ENCODE measurements around the gene SUMF2. TPM values are rescaled to one million over a fixed set of nuclear protein-coding genes. Genes with fewer than 3 reads are reported as not detected.
"Not testable (repeated sequence)": the region's sequence is repeated elsewhere in the genome, so short reads cannot be mapped to it uniquely, and the experiment has no call there.

The SUMF2 gene
- 96.9 TPM for total RNA-seq

DNA sequence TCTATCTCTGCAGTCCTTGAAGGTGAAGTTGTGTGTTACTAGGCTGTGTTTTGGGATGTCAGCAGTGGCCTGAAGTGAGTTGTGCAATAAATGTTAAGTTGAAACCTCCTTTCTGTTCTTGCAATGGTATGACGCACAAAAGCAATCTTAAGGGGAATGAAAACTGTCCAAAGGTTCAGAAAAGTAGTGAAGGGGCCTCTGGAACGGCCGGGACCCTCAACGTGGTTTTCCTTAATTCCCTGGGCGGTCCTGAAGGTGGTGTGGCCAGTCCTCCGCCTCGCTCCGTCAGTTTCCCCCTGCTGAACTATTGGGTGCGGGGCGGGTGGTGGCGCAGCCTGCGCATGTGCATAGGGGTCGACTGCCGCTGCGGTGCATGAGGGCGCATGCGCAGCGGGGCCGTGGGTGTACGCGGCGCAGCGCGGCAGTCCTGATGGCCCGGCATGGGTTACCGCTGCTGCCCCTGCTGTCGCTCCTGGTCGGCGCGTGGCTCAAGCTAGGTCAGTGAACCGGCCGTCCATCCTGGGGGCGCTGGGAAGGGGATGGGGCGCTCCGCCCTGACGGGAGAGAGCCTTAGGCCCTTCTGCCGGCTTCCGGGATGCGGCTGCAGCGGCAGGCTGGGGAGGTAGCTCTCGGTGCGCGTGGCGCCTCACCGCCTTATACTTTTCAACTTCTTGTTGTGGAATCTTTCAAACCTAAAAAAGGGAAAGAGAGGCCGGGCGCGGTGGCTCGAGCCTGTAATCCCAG, at the start of gene SUMF2:
Gene SUMF2 (plus strand): TSS at position 405 of the 744 bp plus-strand sequence. CDS start 26 bp downstream, at position 431.
- DNase-seq, result peak; percentile 79

DNA sequence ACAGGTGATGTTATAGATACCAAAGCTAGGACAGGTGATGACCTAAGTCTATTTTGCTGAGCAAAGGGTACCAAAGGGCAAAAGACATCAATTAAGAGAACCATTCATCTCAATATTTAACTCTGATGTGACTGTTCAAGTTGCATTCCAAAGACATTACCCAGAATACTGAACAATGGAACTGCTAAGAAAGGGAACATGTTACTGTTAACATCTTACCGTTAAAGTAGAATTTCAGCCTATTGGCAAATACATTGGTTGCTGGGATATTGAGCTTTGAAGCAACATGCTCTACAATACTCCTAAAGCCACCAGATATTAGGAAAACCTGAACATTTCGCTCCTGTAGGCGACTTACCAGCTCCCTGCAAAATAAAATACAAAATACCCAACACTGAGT, 47.1 kb upstream of the SUMF2 start:
- not testable (repeated sequence) for DNase-seq

DNA sequence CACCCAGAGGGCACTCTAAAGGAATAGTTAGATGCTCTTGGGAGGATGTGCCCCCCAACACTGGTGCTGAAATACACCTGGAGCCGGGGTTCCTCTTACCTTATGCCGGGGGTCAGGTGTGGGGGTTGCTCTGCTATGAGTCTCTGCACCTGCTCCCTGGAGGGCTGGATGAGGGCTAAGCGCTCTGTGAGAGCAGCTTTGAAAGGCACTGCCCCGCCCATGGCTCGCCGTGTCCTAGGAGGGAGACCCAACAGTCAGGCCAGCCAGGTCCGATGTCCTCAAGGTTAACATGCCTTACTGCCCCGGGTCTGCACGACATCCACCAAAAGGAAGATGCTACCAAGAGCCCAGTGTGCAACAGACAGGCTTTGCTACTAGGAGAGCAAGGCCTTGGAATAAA, 44.6 kb upstream of the SUMF2 start:
- DNase-seq, result no peak

- no peak for DNase-seq
Observed at GRCh38 chr7:56023500-56023899, 40.6 kb upstream of the SUMF2 start.

- DNase-seq, result no peak
Observed at GRCh38 chr7:56026538-56026937, 37.5 kb upstream of the SUMF2 start.

DNA sequence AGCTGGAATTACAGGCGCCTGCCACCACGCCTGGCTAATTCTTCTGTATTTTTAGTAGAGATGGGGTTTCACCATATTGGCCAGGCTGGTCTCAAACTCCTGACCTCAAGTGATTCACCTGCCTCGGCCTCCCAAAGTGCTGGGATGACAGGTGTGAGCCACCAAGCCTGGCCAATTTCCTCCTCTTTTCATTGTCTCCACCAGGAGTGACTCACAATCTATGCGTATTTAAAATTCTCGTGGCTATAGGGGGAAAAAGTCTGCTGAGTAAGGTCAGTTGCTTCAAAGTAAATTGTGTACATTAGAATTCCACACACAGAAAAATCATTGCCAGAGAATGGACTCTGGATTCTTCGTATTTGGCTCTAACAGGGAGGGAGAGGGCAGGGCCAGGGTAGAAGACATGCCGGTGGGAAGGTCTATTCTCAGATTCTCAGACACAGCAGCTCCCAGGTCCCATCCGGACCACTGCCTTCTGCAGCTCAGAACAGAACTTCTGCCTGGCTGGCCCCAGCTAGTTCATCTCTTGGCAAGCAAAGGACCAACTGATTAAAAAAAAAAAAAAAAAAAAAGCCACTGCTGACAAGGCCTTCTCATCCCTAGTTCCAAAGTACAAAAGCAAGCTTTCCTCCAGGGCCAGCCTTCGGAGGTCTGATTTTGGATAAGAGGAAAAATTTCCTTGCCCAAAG, 35.0 kb upstream of the SUMF2 start:
- no peak for DNase-seq

- no peak for DNase-seq
Observed at GRCh38 chr7:56030340-56030739, 33.7 kb upstream of the SUMF2 start.

DNA sequence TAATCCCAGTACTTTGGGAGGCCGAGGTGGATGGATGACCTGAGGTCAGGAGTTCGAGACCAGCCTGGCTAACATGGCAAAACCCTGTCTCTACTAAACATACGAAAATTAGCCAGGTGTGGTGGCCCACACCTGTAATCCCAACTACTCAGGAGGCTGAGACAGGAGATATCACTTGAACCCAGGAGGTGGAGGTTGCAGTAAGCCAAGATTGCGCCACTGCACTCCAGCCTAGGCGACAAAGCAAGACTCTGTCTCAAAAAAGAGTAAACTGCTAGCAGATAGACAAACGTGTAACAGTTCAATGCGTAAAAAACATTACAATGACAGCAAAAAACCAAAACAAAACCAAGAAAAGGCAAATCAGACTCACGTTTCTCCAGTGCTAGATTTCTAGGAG, 32.5 kb upstream of the SUMF2 start:
- not testable (repeated sequence) for DNase-seq

GRCh38 chr7:56032578-56032977, 31.5 kb upstream of the SUMF2 start:
- not testable (repeated sequence) for DNase-seq

DNA sequence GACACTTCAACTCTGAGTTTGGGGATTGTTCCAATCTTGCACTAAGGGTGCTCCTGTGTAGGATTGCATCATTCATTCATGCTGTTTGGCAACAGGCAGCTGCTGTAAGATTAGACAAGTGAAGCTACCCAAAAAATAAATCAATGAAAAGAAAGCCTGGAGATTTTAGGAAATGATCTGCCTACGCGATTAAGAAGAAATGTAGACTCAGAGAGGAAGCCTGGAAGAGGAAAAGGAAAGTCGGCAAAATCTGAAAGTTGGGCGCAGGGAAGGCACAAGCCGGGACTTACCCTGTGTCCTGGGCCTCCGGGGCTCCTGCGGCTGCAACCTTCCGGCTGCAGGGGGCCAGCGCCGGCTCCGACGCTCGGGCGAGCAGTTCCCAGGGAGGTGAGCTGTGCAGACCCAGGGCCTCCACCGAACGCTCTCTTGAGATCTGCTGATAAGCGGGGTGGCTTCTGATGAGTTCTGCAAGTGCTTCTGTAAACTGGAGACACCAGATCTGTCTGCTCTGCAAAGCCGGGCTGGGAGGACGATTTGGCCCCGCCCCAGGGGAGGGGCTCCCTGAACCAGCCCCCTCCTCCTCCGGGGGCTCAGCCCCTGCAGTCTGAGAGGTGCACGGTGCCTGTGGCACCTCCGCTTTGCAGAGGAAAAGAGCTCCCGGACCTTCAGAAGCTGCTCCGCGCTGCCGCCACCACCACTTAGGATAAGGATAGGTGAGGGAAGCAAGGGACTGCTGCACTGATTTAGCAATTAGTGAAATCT, 30.2 kb upstream of the SUMF2 start:
- DNase-seq, result no peak

GRCh38 chr7:56040730-56041129, 23.4 kb upstream of the SUMF2 start:
- no peak for DNase-seq

- DNase-seq, result not testable (repeated sequence)
Observed at GRCh38 chr7:56045758-56046157, 18.3 kb upstream of the SUMF2 start.

GRCh38 chr7:56046721-56047445, 17.2 kb upstream of the SUMF2 start:
- DNase-seq, result no peak

DNA sequence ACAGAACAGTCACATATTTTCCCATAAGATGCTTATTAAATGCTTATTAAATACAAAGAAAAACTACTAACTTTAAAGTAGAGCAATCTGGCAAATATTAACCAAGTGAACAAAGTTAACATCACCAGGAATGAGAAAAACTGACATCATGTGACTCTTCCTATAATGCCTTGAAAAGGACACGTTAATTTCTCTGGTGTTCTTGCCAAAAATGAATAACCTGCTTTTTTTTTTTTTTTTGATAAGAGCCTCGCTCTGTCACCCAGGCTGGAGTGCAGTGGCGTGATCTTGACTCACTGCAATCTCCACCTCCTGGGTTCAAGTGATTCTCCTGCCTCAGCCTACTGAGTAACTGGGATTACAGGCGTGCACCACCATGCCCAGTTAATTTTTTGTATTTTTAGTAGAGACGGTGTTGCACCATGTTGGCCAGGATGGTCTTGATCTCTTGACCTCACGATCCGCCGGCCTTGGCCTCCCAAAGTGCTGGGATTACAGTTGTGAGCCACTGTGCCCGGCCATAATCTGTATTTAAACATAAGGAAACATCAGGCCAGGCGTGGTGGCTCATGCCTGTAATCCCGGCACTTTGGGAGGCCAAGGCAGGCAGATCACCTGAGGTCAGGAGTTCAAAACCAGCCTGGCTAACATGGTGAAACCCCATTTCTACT, 16.5 kb upstream of the SUMF2 start:
- DNase-seq, result not testable (repeated sequence)

DNA sequence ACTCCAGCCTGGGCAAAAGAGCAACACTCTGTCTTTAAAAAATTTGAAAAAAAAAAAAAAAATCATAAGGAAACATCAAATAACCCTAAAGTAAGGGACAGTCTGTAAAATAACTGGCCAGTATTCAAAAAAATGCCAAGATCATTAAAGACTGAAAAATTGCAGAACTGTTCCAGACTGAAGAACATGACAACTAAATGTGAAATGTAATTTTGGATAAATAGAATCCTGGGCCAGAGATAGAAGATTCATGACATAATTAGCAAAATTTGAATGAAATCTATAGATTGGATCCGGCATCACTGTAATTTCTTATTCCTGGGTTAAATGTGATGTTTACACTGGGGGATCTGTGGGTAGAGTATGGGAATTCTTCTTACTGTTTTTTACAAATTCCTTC, 15.8 kb upstream of the SUMF2 start:
- no peak for DNase-seq

GRCh38 chr7:56048763-56049162, 15.3 kb upstream of the SUMF2 start:
- not testable (repeated sequence) for DNase-seq

GRCh38 chr7:56051053-56051338, 13.1 kb upstream of the SUMF2 start:
- no peak for DNase-seq

- DNase-seq, result peak; percentile 98
Observed at GRCh38 chr7:56051339-56052191, 12.5 kb upstream of the SUMF2 start, which contains the start of the genes CCT6A and PSPH. Gene CCT6A (plus strand): TSS chr7:56051765. CDS start chr7:56051849, 84 bp downstream. Gene PSPH (minus strand): TSS chr7:56051444. CDS start chr7:56021212, 30,232 bp downstream.

DNA sequence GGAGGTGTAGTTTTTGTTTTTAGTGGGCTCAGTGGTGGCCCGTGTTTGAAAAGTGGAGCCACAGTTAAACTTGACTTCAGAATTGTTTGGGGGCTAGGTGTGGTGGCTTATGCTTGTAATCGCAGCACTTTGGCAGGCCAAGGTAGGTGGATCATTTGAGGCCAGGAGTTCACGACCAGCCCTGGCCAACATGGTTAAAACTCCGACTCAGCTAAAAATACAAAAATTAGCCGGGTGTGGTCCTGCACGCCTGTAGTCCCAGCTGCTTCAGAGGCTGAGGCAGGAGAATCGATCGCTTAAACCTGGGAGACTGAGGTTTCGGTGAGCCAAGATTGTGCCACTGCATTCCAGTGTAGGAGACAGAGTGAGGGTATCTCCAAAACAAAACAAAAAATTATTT, 10.7 kb upstream of the SUMF2 start:
- DNase-seq, result no peak

- no peak for DNase-seq
Observed at GRCh38 chr7:56053993-56054392, 10.1 kb upstream of the SUMF2 start.

- no peak for DNase-seq
Observed at GRCh38 chr7:56062382-56062781, 1.7 kb upstream of the SUMF2 start.

Data from skin of body (tissue), 2 donors.